ENCODE data around the gene BRF1.
A peak's percentile ranks its signal among the peaks of the same experiment; 100 is the strongest.

BRF1 gene

GRCh38 chr14:105267820-105268548 is 32.8 kb downstream of the BRF1 start:
- Mint-ChIP-seq H3K27me3 (no peaks in the 10 kb centered on the region), H3K27ac (no peak overlapping the region), H3K4me3 (no peak overlapping the region), H3K36me3 (ENCODE audit: low read depth) (peaks cover 90% of the 10 kb centered on the region), H3K4me1 (ENCODE audit: low read depth) (no peaks in the 10 kb centered on the region), H3K9me3 (no peaks in the 10 kb centered on the region)
- intact Hi-C loops (cut with micrococcal nuclease), result no loop called here

GRCh38 chr14:105261781-105262180 is 39.0 kb downstream of the BRF1 start:
- intact Hi-C loops (cut with micrococcal nuclease), result no loop called here
- Mint-ChIP-seq H3K4me1 (ENCODE audit: low read depth) (no peaks in the 10 kb centered on the region), H3K27ac (no peak overlapping the region)

GRCh38 chr14:105260959-105261358 is 39.8 kb downstream of the BRF1 start:
- Mint-ChIP-seq H3K36me3 (ENCODE audit: low read depth) (peaks cover 93% of the 10 kb centered on the region), H3K4me1 (ENCODE audit: low read depth) (no peaks in the 10 kb centered on the region), H3K9me3 (no peaks in the 10 kb centered on the region), H3K4me3 (no peak overlapping the region), H3K27ac (no peak overlapping the region), H3K27me3 (no peaks in the 10 kb centered on the region)
- intact Hi-C loops (cut with micrococcal nuclease), result no loop called here

More at GRCh38 chr14:105261781-105262180, 39.0 kb downstream of the BRF1 start:
- H3K27me3 Mint-ChIP-seq, result no peaks in the 10 kb centered on the region
- peaks cover 93% of the 10 kb centered on the region for H3K36me3 Mint-ChIP-seq (ENCODE audit: low read depth)
- H3K4me3 Mint-ChIP-seq, result no peak overlapping the region
- no peaks in the 10 kb centered on the region for H3K9me3 Mint-ChIP-seq

- Mint-ChIP-seq H3K27ac (no peak overlapping the region), H3K27me3 (no peaks in the 10 kb centered on the region), H3K36me3 (ENCODE audit: low read depth) (peaks cover 88% of the 10 kb centered on the region), H3K9me3 (no peaks in the 10 kb centered on the region), H3K4me1 (ENCODE audit: low read depth) (no peaks in the 10 kb centered on the region), H3K4me3 (no peak overlapping the region)
- intact Hi-C loops (cut with micrococcal nuclease), result no loop called here
Observed at GRCh38 chr14:105258846-105259245, 42.0 kb downstream of the BRF1 start.

- Mint-ChIP-seq H3K4me3 (no peak overlapping the region), H3K36me3 (ENCODE audit: low read depth) (peaks cover 88% of the 10 kb centered on the region)
- intact Hi-C loops (cut with micrococcal nuclease), result no loop called here
Observed at GRCh38 chr14:105257464-105257863, 43.3 kb downstream of the BRF1 start.

GRCh38 chr14:105256292-105256960 is 44.4 kb downstream of the BRF1 start:
- Mint-ChIP-seq H3K4me1 (ENCODE audit: low read depth) (peaks cover 2% of the 10 kb centered on the region), H3K27me3 (no peaks in the 10 kb centered on the region), H3K4me3 (no peak overlapping the region), H3K9me3 (no peaks in the 10 kb centered on the region), H3K36me3 (ENCODE audit: low read depth) (peaks cover 88% of the 10 kb centered on the region), H3K27ac (no peak overlapping the region)
- intact Hi-C loops (cut with micrococcal nuclease), result no loop called here

More at GRCh38 chr14:105257464-105257863, 43.3 kb downstream of the BRF1 start:
- H3K27ac Mint-ChIP-seq, result no peak overlapping the region
- H3K9me3 Mint-ChIP-seq, result no peaks in the 10 kb centered on the region
- H3K4me1 Mint-ChIP-seq (ENCODE audit: low read depth), result no peaks in the 10 kb centered on the region
- H3K27me3 Mint-ChIP-seq, result no peaks in the 10 kb centered on the region

GRCh38 chr14:105255021-105255507 is 45.7 kb downstream of the BRF1 start:
- no peak overlapping the region for H3K27ac Mint-ChIP-seq
- intact Hi-C loops (cut with micrococcal nuclease), result no loop called here
- H3K27me3 Mint-ChIP-seq, result no peaks in the 10 kb centered on the region
- H3K9me3 Mint-ChIP-seq, result no peaks in the 10 kb centered on the region
- H3K4me1 Mint-ChIP-seq (ENCODE audit: low read depth), result peaks cover 13% of the 10 kb centered on the region
- peaks cover 88% of the 10 kb centered on the region for H3K36me3 Mint-ChIP-seq (ENCODE audit: low read depth)
- H3K4me3 Mint-ChIP-seq, result no peak overlapping the region

GRCh38 chr14:105253329-105253682 is 47.5 kb downstream of the BRF1 start:
- no peaks in the 10 kb centered on the region for H3K9me3 Mint-ChIP-seq
- intact Hi-C loops (cut with micrococcal nuclease), result no loop called here
- peaks cover 22% of the 10 kb centered on the region for H3K4me1 Mint-ChIP-seq (ENCODE audit: low read depth)

GRCh38 chr14:105252552-105253328 is 48.1 kb downstream of the BRF1 start:
- H3K36me3 Mint-ChIP-seq (ENCODE audit: low read depth), result peaks cover 79% of the 10 kb centered on the region
- H3K4me3 Mint-ChIP-seq, result no peak overlapping the region
- H3K27ac Mint-ChIP-seq, result peak overlapping the region; percentile 21
- H3K4me1 Mint-ChIP-seq (ENCODE audit: low read depth), result peaks cover 27% of the 10 kb centered on the region
- intact Hi-C loops (cut with micrococcal nuclease), result no loop called here
- no peaks in the 10 kb centered on the region for H3K27me3 Mint-ChIP-seq
- no peaks in the 10 kb centered on the region for H3K9me3 Mint-ChIP-seq

More at GRCh38 chr14:105253329-105253682, 47.5 kb downstream of the BRF1 start:
- Mint-ChIP-seq H3K27me3 (no peaks in the 10 kb centered on the region), H3K4me3 (no peak overlapping the region), H3K27ac (no peak overlapping the region), H3K36me3 (ENCODE audit: low read depth) (peaks cover 84% of the 10 kb centered on the region)

GRCh38 chr14:105251920-105252319 is 48.9 kb downstream of the BRF1 start:
- Mint-ChIP-seq H3K9me3 (no peaks in the 10 kb centered on the region), H3K27me3 (no peaks in the 10 kb centered on the region), H3K36me3 (ENCODE audit: low read depth) (peaks cover 77% of the 10 kb centered on the region), H3K4me1 (ENCODE audit: low read depth) (peaks cover 35% of the 10 kb centered on the region), H3K4me3 (no peak overlapping the region), H3K27ac (peak overlapping the region; percentile 21)
- intact Hi-C loops (cut with micrococcal nuclease), result no loop called here

GRCh38 chr14:105250986-105251385 is 49.8 kb downstream of the BRF1 start:
- no peak overlapping the region for H3K4me3 Mint-ChIP-seq
- no peaks in the 10 kb centered on the region for H3K27me3 Mint-ChIP-seq
- peaks cover 38% of the 10 kb centered on the region for H3K4me1 Mint-ChIP-seq (ENCODE audit: low read depth)
- intact Hi-C loops (cut with micrococcal nuclease), result no loop called here
- H3K27ac Mint-ChIP-seq, result no peak overlapping the region
- H3K9me3 Mint-ChIP-seq, result no peaks in the 10 kb centered on the region
- peaks cover 73% of the 10 kb centered on the region for H3K36me3 Mint-ChIP-seq (ENCODE audit: low read depth)

- Mint-ChIP-seq H3K27me3 (no peaks in the 10 kb centered on the region), H3K4me1 (ENCODE audit: low read depth) (peaks cover 45% of the 10 kb centered on the region), H3K27ac (peak overlapping the region; percentile 68), H3K36me3 (ENCODE audit: low read depth) (peaks cover 70% of the 10 kb centered on the region), H3K4me3 (no peak overlapping the region), H3K9me3 (no peaks in the 10 kb centered on the region)
- intact Hi-C loops (cut with micrococcal nuclease), result no loop called here
Observed at GRCh38 chr14:105250008-105250366, 50.8 kb downstream of the BRF1 start.

- H3K4me3 Mint-ChIP-seq, result peak overlapping the region; percentile 70
- H3K27me3 Mint-ChIP-seq, result no peaks in the 10 kb centered on the region
- intact Hi-C loops (cut with micrococcal nuclease), result no loop called here
- peak overlapping the region; percentile 68 for H3K27ac Mint-ChIP-seq
- peaks cover 47% of the 10 kb centered on the region for H3K4me1 Mint-ChIP-seq (ENCODE audit: low read depth)
- peaks cover 75% of the 10 kb centered on the region for H3K36me3 Mint-ChIP-seq (ENCODE audit: low read depth)
- no peaks in the 10 kb centered on the region for H3K9me3 Mint-ChIP-seq
Observed at GRCh38 chr14:105249182-105250007, 51.4 kb downstream of the BRF1 start.

Measured in dendritic cell treated with granulocyte-macrophage colony-stimulating factor and Interleukin-4, amounts not matched to agents 40 ng/mL and 50 ng/mL, for 4 days (primary cell).